HG02981 (cell line): ENCODE data around the gene PCDHB10.

Experiments used
- ATAC-seq: cut with Tn5 transposase; IDR thresholded peaks from one replicate; pipeline ENCODE4 v1.9.1; 2021; ENCODE audit warnings: mild to moderate bottlenecking, moderate library complexity; ENCODE audit not compliant: unreplicated experiment

The PCDHB10 gene

DNA sequence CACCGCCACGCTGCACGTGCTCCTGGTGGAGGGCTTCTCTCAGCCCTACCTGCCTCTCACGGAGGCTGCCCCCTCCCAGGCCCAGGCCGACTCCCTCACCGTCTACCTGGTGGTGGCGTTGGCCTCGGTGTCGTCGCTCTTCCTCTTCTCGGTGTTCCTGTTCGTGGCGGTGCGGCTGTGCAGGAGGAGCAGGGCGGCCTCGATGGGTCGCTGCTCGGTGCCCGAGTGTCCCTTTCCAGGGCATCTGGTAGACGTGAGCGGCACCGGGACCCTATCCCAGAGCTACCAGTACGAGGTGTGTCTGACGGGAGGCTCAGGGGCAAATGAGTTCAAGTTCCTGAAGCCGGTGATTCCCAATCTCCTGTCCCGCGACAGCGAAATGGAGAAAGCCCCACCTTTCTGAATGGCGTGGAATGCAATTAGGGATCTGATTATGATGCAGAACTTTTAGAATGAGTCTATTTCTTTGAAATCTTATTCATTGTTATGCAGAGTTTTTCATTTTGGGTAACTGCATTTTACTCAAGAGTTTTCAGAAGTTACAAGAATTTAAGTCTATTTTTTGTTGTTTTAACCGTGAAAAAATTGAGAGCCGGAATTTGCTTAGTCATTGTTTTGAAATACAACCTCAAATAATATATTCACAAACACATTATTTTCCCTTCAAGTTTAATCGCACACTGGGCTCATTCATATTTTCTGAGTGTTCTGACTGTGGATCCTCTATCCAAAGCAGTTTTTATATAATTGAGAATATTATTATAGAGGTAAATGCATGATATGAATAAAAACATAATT, 44.6 kb downstream of the PCDHB10 start:
- no peak for ATAC-seq

DNA sequence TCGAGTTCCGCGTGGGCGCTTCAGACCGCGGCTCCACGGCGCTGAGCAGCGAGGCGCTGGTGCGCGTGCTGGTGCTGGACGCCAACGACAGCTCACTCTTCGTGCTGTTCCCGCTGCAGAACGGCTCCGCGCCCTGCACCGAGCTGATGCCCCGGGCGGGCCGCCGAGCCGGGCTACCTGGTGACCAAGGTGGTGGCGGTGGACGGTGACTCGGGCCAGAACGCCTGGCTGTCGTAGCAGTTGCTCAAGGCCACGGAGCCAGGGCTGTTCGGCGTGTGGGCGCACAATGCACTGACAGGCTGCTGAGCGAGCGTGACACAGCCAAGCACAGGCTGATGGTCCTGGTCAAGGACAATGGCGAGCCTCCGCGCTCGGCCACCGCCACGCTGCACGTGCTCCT, 49.3 kb downstream of the PCDHB10 start:
- ATAC-seq = no peak
